GM23248 (cell line): ENCODE measurements around the gene MTCH2. TPM values are rescaled to one million over a fixed set of nuclear protein-coding genes. Genes with fewer than 3 reads are reported as not detected.
"Not testable (repeated sequence)": the region's sequence is repeated elsewhere in the genome, so short reads cannot be mapped to it uniquely, and the experiment has no call there.

ENCODE experiments used
- DNase-seq: peaks from one replicate; pipeline ENCODE4 v3.0.0-alpha.2; 2015
- H2AFZ ChIP-seq: fragments of 200-600 bp; sonication (generic); 2 replicates; pipeline ENCODE4 v1.6.1; 2016; ENCODE audit warnings: antibody characterized with exemption
- H3F3A ChIP-seq: fragments of 200-600 bp; sonication (generic); 2 replicates; pipeline ENCODE4 v1.6.1; 2016; ENCODE audit warnings: mild to moderate bottlenecking, antibody characterized with exemption, mixed run types; ENCODE audit not compliant: insufficient read depth
- H3K27ac ChIP-seq: fragments of 200-600 bp; sonication (generic); 2 replicates; pipeline ENCODE4 v1.5.1; 2016; ENCODE audit warnings: mild to moderate bottlenecking
- H3K27me3 ChIP-seq: fragments of 200-600 bp; sonication (generic); replicated peaks from 2 replicates; pipeline ENCODE4 v1.6.1; 2016; ENCODE audit warnings: mild to moderate bottlenecking; ENCODE audit not compliant: insufficient read depth
- H3K36me3 ChIP-seq: fragments of 200-600 bp; sonication (generic); 2 replicates; pipeline ENCODE4 v1.6.1; 2016; ENCODE audit warnings: low read depth, mild to moderate bottlenecking
- H3K4me1 ChIP-seq: fragments of 200-600 bp; sonication (generic); 2 replicates; pipeline ENCODE4 v1.6.1; 2016; ENCODE audit warnings: mild to moderate bottlenecking; ENCODE audit not compliant: insufficient read depth
- H3K4me2 ChIP-seq: fragments of 200-600 bp; sonication (generic); one replicate; pipeline ENCODE4 v1.6.1; 2016; ENCODE audit warnings: mild to moderate bottlenecking; ENCODE audit not compliant: unreplicated experiment
- H3K4me3 ChIP-seq: fragments of 200-600 bp; sonication (generic); 2 replicates; pipeline ENCODE4 v1.5.1; 2016; ENCODE audit warnings: mild to moderate bottlenecking
- H3K79me2 ChIP-seq: fragments of 200-600 bp; sonication (generic); 2 replicates; pipeline ENCODE4 v1.6.1; 2016; ENCODE audit warnings: mild to moderate bottlenecking; ENCODE audit not compliant: insufficient read depth
- H3K9ac ChIP-seq: fragments of 200-600 bp; sonication (generic); 2 replicates; pipeline ENCODE4 v1.6.1; 2016; ENCODE audit warnings: mild to moderate bottlenecking
- H3K9me2 ChIP-seq: fragments of 200-600 bp; sonication (generic); 2 replicates; pipeline ENCODE4 v1.6.1; 2016; ENCODE audit warnings: mixed run types, mild to moderate bottlenecking, moderate library complexity; ENCODE audit not compliant: insufficient read depth
- H3K9me3 ChIP-seq: fragments of 200-600 bp; sonication (generic); one replicate; pipeline ENCODE4 v1.6.1; 2017; ENCODE audit warnings: low read depth
- H4K20me1 ChIP-seq: fragments of 200-600 bp; sonication (generic); 2 replicates; pipeline ENCODE4 v1.6.0; 2016; ENCODE audit not compliant: insufficient read depth
- EZH2 ChIP-seq: fragments of 200-600 bp; sonication (generic); IDR thresholded peaks from 2 replicates; pipeline ENCODE4 v1.6.1; 2018; ENCODE audit warnings: antibody characterized with exemption, mild to moderate bottlenecking; ENCODE audit not compliant: insufficient read depth, poor library complexity, severe bottlenecking
- EZH2phosphoT487 ChIP-seq: fragments of 200-600 bp; sonication (generic); IDR thresholded peaks from 2 replicates; pipeline ENCODE4 v1.6.1; 2018; ENCODE audit warnings: antibody characterized with exemption, moderate library complexity, mild to moderate bottlenecking, low read depth; ENCODE audit not compliant: insufficient read depth
- WGBS, 2 experiments: methylation state at CpG; one replicate each; pipeline ENCODE4 v1.1.6; 2015 to 2017; ENCODE audit warnings: low lambda C conversion rate in 2 of 2, low coverage in 1 of 2; ENCODE audit errors: missing lambda C conversion rate in 2 of 2; 5-methylcytosine and 5-hydroxymethylcytosine counted together
- in situ Hi-C: fragments of 300-500 bp; cut with MboI; formaldehyde crosslinking; loops from 2 replicates; pipeline ENCODE4 v1.15.0; 2020
- polyA plus RNA-seq: library from polyadenylated mRNA; unstranded; fragments of >200 nt; fragmentation: Nextera tagmentation; extraction: Ambion mirVana; gene quantifications from 2 replicates; pipeline ENCODE4 v1.2.1, GENCODE V29; 2016
- total RNA-seq: library from RNA; depleted of rRNA; stranded (reverse); fragments of >200 nt; shearing (Covaris generic); gene quantifications from 2 replicates; pipeline ENCODE4 v1.2.3, GENCODE V29; 2014; rRNA removed

The MTCH2 gene
- total RNA-seq (58.7 and 84.2 TPM in 2 replicates), polyA plus RNA-seq (158 and 169 TPM in 2 replicates)

- H4K20me1 ChIP-seq: no peaks in the 10 kb centered on the region
- H3K9me2 ChIP-seq: no peaks in the 10 kb centered on the region
- peak within 1 kb of the TSS; percentile 93 for H3K9ac ChIP-seq
- no peaks in the 10 kb centered on the region for H3K27me3 ChIP-seq
- H3K27ac ChIP-seq: peak within 1 kb of the TSS; percentile 86
- in situ Hi-C loops: no loop called here
- H2AFZ ChIP-seq: peak within 1 kb of the TSS; percentile 98
- H3F3A ChIP-seq: no peaks in the 10 kb centered on the region
- WGBS, 2 experiments: 1 to 4% methylated on average over 38 to 49 of the region's 78 CpGs
- peaks cover 46% of the 10 kb centered on the region for H3K79me2 ChIP-seq
- H3K9me3 ChIP-seq: no peaks in the 10 kb centered on the region
- TF ChIP-seq EZH2phosphoT487 (no peak), EZH2 (no peak)
- peak; percentile 99 for DNase-seq
- peaks cover 12% of the 10 kb centered on the region for H3K36me3 ChIP-seq
- peak within 1 kb of the TSS; percentile 95 for H3K4me3 ChIP-seq
- H3K4me2 ChIP-seq: peak within 1 kb of the TSS; percentile 99
- H3K4me1 ChIP-seq: peaks cover 13% of the 10 kb centered on the region
These were observed at the start of gene MTCH2 for GRCh38 chr11:47642099-47642855. MTCH2 (minus strand) TSS chr11:47642559; CDS start chr11:47642465, 94 bp downstream.

- Histone ChIP-seq H3K9me2 (no peaks in the 10 kb centered on the region), H3K27ac (no peak overlapping the region), H2AFZ (no peak overlapping the region), H3F3A (no peaks in the 10 kb centered on the region), H3K9me3 (no peaks in the 10 kb centered on the region), H3K4me3 (no peak overlapping the region), H3K27me3 (no peaks in the 10 kb centered on the region), H3K9ac (no peak overlapping the region), H3K79me2 (no peaks in the 10 kb centered on the region), H3K4me2 (no peak overlapping the region), H4K20me1 (no peaks in the 10 kb centered on the region), H3K4me1 (no peaks in the 10 kb centered on the region), H3K36me3 (no peaks in the 10 kb centered on the region)
- in situ Hi-C loops: no loop called here
- TF ChIP-seq EZH2: no peak
- TF ChIP-seq EZH2phosphoT487: no peak
- 55 to 85% methylated on average over 2 of the region's 2 CpGs for WGBS, 2 experiments
- DNase-seq: no peak
These were observed 49.6 kb upstream of the MTCH2 start for GRCh38 chr11:47691979-47692378.

GRCh38 chr11:47689480-47689879, 47.1 kb upstream of the MTCH2 start:
- H3K27ac ChIP-seq: no peak overlapping the region
- TF ChIP-seq EZH2phosphoT487 (no peak), EZH2 (no peak)
- no peaks in the 10 kb centered on the region for H3K27me3 ChIP-seq
- no peak for DNase-seq
- H3K79me2 ChIP-seq: no peaks in the 10 kb centered on the region
- no peak overlapping the region for H3K9ac ChIP-seq
- no peaks in the 10 kb centered on the region for H3K4me1 ChIP-seq
- WGBS, 2 experiments: 83 to 87% methylated on average over 5 of the region's 5 CpGs
- H3K9me3 ChIP-seq: no peaks in the 10 kb centered on the region
- no peak overlapping the region for H2AFZ ChIP-seq
- H3K36me3 ChIP-seq: no peaks in the 10 kb centered on the region
- H3K4me2 ChIP-seq: no peak overlapping the region
- no peaks in the 10 kb centered on the region for H4K20me1 ChIP-seq
- H3F3A ChIP-seq: no peaks in the 10 kb centered on the region
- no peak overlapping the region for H3K4me3 ChIP-seq
- no peaks in the 10 kb centered on the region for H3K9me2 ChIP-seq
- in situ Hi-C loops: no loop called here

- H3K4me3 ChIP-seq: no peak overlapping the region
- no peaks in the 10 kb centered on the region for H3K79me2 ChIP-seq
- in situ Hi-C loops: no loop called here
- no peaks in the 10 kb centered on the region for H3K27me3 ChIP-seq
- no peaks in the 10 kb centered on the region for H4K20me1 ChIP-seq
- no peak overlapping the region for H3K9ac ChIP-seq
- 87 to 95% methylated on average over 2 of the region's 2 CpGs for WGBS, 2 experiments
- DNase-seq: no peak
- H3F3A ChIP-seq: no peaks in the 10 kb centered on the region
- no peak overlapping the region for H3K4me2 ChIP-seq
- no peak for TF ChIP-seq EZH2
- no peak for TF ChIP-seq EZH2phosphoT487
- no peak overlapping the region for H2AFZ ChIP-seq
- H3K27ac ChIP-seq: no peak overlapping the region
- no peaks in the 10 kb centered on the region for H3K9me3 ChIP-seq
- no peaks in the 10 kb centered on the region for H3K9me2 ChIP-seq
- H3K4me1 ChIP-seq: no peaks in the 10 kb centered on the region
- no peaks in the 10 kb centered on the region for H3K36me3 ChIP-seq
These were observed 46.6 kb upstream of the MTCH2 start for GRCh38 chr11:47688991-47689390.

- Histone ChIP-seq H3F3A (no peaks in the 10 kb centered on the region), H4K20me1 (no peaks in the 10 kb centered on the region), H3K9me2 (no peaks in the 10 kb centered on the region), H3K27me3 (no peaks in the 10 kb centered on the region), H3K27ac (no peak overlapping the region), H3K79me2 (no peaks in the 10 kb centered on the region), H3K4me1 (no peaks in the 10 kb centered on the region), H3K9me3 (no peaks in the 10 kb centered on the region), H3K36me3 (no peaks in the 10 kb centered on the region), H3K4me2 (no peak overlapping the region), H2AFZ (no peak overlapping the region), H3K9ac (no peak overlapping the region), H3K4me3 (no peak overlapping the region)
- in situ Hi-C loops: no loop called here
- no peak for DNase-seq
- TF ChIP-seq EZH2 (no peak), EZH2phosphoT487 (no peak)
- WGBS, 2 experiments: 69 to 71% methylated on average over 4 of the region's 4 CpGs
These were observed 45.8 kb upstream of the MTCH2 start for GRCh38 chr11:47688111-47688510.

GRCh38 chr11:47686704-47687103, 44.3 kb upstream of the MTCH2 start:
- H3K4me3 ChIP-seq, H3K4me1 ChIP-seq, H3K4me2 ChIP-seq, H3K9me3 ChIP-seq, H2AFZ ChIP-seq, DNase-seq, H4K20me1 ChIP-seq, H3F3A ChIP-seq, H3K9me2 ChIP-seq, in situ Hi-C loops, H3K27me3 ChIP-seq, H3K9ac ChIP-seq, H3K27ac ChIP-seq, H3K79me2 ChIP-seq, H3K36me3 ChIP-seq: not testable (repeated sequence)
- WGBS, 2 experiments: 84% methylated on average over 3 of the region's 3 CpGs
